Neural cell (in vitro differentiated cells): Measurements from ENCODE around the gene RPA3.

Experiments
- EP300 ChIP-seq: fragments of 450-650 bp; conservative IDR thresholded peaks from 2 replicates; pipeline ENCODE4 v1.6.1; 2014; ENCODE audit warnings: antibody characterized with exemption, mild to moderate bottlenecking, moderate library complexity; ENCODE audit not compliant: poor library complexity, severe bottlenecking
- EZH2 ChIP-seq: fragments of 200-600, 300-800 bp; shearing (Covaris generic), sonication (generic); IDR thresholded peaks from 2 replicates; pipeline ENCODE4 v1.6.1; 2014; ENCODE audit warnings: antibody characterized with exemption, low read length, borderline replicate concordance, mild to moderate bottlenecking; ENCODE audit not compliant: insufficient read depth, poor library complexity, severe bottlenecking
- MXI1 ChIP-seq: fragments of 450-650 bp; conservative IDR thresholded peaks from 2 replicates; pipeline ENCODE4 v1.6.1; 2014; ENCODE audit warnings: antibody characterized with exemption, mild to moderate bottlenecking; ENCODE audit not compliant: poor library complexity, severe bottlenecking
- POLR2AphosphoS5 ChIP-seq: IDR thresholded peaks from 2 replicates; pipeline ENCODE4 v1.6.1; 2012
- RAD21 ChIP-seq: fragments of 450-650 bp; conservative IDR thresholded peaks from 2 replicates; pipeline ENCODE4 v1.6.1; 2014; ENCODE audit warnings: antibody characterized with exemption, mild to moderate bottlenecking, moderate library complexity
- SMC3 ChIP-seq: fragments of 450-650 bp; conservative IDR thresholded peaks from 2 replicates; pipeline ENCODE4 v1.6.1; 2014; ENCODE audit warnings: antibody characterized with exemption, mild to moderate bottlenecking, moderate library complexity; ENCODE audit not compliant: poor library complexity
- TAF1 ChIP-seq: IDR thresholded peaks from 2 replicates; pipeline ENCODE4 v1.6.1; 2012; ENCODE audit warnings: low read depth
- TF ChIP-seq, protein P1 (sequence below): fragments of 450-650 bp; IDR thresholded peaks from 2 replicates; pipeline ENCODE4 v1.5.1; 2014; ENCODE audit warnings: antibody characterized with exemption, mild to moderate bottlenecking, moderate library complexity; ENCODE audit not compliant: poor library complexity, severe bottlenecking
- TF ChIP-seq, protein P2 (sequence below): IDR thresholded peaks from 2 replicates; pipeline ENCODE4 v1.6.1; 2012; ENCODE audit warnings: borderline replicate concordance

DNA sequence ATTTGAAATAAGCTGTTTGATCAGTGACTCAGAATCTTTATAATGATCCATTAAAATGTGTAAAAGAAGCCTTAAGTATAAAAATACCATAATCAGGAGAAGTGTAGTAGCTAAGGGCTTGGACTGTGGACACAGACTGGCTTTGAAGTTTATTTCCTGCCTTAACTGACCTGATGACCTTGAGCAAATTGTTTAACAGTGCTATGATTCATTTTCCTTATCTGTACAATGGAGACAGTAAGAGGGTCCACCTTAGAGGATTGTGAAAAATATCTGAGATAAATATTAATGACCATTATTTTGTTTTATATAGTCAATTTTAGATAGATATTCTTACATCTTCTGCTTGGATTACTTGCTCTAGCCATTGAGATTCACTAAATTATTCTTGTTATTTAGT is 13.3 kb upstream of the RPA3 start:
- TF ChIP-seq, protein P1, sequence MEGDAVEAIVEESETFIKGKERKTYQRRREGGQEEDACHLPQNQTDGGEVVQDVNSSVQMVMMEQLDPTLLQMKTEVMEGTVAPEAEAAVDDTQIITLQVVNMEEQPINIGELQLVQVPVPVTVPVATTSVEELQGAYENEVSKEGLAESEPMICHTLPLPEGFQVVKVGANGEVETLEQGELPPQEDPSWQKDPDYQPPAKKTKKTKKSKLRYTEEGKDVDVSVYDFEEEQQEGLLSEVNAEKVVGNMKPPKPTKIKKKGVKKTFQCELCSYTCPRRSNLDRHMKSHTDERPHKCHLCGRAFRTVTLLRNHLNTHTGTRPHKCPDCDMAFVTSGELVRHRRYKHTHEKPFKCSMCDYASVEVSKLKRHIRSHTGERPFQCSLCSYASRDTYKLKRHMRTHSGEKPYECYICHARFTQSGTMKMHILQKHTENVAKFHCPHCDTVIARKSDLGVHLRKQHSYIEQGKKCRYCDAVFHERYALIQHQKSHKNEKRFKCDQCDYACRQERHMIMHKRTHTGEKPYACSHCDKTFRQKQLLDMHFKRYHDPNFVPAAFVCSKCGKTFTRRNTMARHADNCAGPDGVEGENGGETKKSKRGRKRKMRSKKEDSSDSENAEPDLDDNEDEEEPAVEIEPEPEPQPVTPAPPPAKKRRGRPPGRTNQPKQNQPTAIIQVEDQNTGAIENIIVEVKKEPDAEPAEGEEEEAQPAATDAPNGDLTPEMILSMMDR: no peak
- TF ChIP-seq TAF1 (no peak), EZH2 (no peak), SMC3 (no peak), POLR2AphosphoS5 (no peak), EP300 (no peak), RAD21 (no peak), MXI1 (no peak)
- TF ChIP-seq, protein P2, sequence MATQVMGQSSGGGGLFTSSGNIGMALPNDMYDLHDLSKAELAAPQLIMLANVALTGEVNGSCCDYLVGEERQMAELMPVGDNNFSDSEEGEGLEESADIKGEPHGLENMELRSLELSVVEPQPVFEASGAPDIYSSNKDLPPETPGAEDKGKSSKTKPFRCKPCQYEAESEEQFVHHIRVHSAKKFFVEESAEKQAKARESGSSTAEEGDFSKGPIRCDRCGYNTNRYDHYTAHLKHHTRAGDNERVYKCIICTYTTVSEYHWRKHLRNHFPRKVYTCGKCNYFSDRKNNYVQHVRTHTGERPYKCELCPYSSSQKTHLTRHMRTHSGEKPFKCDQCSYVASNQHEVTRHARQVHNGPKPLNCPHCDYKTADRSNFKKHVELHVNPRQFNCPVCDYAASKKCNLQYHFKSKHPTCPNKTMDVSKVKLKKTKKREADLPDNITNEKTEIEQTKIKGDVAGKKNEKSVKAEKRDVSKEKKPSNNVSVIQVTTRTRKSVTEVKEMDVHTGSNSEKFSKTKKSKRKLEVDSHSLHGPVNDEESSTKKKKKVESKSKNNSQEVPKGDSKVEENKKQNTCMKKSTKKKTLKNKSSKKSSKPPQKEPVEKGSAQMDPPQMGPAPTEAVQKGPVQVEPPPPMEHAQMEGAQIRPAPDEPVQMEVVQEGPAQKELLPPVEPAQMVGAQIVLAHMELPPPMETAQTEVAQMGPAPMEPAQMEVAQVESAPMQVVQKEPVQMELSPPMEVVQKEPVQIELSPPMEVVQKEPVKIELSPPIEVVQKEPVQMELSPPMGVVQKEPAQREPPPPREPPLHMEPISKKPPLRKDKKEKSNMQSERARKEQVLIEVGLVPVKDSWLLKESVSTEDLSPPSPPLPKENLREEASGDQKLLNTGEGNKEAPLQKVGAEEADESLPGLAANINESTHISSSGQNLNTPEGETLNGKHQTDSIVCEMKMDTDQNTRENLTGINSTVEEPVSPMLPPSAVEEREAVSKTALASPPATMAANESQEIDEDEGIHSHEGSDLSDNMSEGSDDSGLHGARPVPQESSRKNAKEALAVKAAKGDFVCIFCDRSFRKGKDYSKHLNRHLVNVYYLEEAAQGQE: no peak
